ENCODE measurements around the gene CCDC192.

CCDC192 gene

DNA sequence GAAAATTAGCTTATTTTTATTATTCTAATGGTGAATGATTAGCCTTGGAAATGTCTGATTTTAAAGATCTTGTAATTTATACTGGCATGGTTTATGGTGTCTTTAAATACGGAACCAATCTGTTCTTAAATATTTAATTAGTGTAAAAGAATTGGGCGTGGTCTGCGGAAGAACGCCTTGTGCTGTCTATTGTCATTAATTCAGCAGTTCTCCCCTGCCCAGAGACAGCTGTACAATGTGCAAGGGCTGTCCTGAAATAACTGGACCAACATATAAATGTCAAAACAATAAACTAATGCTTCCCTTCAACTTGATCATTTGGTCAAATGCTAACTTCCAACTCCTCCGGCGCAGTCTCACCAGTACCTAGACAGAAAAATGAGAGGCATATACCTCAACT is 124.3 kb downstream of the CCDC192 start:
- Histone ChIP-seq H3K4me2 (no peak overlapping the region), H3K79me2 (ENCODE audit: insufficient read depth, low read depth) (no peaks in the 10 kb centered on the region), H3K36me3 (ENCODE audit: insufficient read depth) (no peaks in the 10 kb centered on the region), H3K27ac (no peak overlapping the region), H3K9ac (no peak overlapping the region), H4K20me1 (ENCODE audit: insufficient read depth) (no peaks in the 10 kb centered on the region), H3K27me3 (ENCODE audit: insufficient read depth, low read depth) (no peaks in the 10 kb centered on the region), H3K4me1 (ENCODE audit: low read depth, poor library complexity, severe bottlenecking) (no peaks in the 10 kb centered on the region), H3K4me3 (IDR thresholded peaks at IDR 0.05; ENCODE audit: insufficient read depth, low read depth, low read length) (no peak overlapping the region), H2AFZ (ENCODE audit: low read depth) (no peak overlapping the region)
- TF ChIP-seq, protein P1, sequence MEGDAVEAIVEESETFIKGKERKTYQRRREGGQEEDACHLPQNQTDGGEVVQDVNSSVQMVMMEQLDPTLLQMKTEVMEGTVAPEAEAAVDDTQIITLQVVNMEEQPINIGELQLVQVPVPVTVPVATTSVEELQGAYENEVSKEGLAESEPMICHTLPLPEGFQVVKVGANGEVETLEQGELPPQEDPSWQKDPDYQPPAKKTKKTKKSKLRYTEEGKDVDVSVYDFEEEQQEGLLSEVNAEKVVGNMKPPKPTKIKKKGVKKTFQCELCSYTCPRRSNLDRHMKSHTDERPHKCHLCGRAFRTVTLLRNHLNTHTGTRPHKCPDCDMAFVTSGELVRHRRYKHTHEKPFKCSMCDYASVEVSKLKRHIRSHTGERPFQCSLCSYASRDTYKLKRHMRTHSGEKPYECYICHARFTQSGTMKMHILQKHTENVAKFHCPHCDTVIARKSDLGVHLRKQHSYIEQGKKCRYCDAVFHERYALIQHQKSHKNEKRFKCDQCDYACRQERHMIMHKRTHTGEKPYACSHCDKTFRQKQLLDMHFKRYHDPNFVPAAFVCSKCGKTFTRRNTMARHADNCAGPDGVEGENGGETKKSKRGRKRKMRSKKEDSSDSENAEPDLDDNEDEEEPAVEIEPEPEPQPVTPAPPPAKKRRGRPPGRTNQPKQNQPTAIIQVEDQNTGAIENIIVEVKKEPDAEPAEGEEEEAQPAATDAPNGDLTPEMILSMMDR (conservative IDR thresholded peaks at IDR 0.05; ENCODE audit: low read depth, low read length): no peak

DNA sequence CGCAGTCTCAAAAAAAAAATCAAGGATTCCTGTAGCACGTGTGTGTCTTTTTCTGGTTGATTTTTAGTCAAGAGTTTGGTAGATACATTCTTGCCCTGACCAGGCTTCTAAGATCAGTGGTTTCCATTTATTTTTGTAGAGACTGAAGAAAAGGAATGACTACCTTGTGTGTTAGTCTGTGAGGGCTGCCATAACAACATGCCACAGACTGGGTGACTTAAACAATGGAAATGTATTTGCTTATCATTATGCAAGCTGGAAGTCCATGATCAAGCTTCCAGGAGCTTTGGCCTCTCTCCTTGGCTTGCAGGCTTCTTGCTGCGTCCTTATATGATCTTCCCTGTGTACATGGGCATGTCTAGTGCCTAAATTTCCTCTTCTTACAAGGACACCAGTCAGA is 127.0 kb downstream of the CCDC192 start:
- Histone ChIP-seq H3K79me2 (ENCODE audit: insufficient read depth, low read depth) (no peaks in the 10 kb centered on the region), H3K9ac (no peak overlapping the region), H3K4me3 (IDR thresholded peaks at IDR 0.05; ENCODE audit: insufficient read depth, low read depth, low read length) (no peak overlapping the region), H3K27ac (no peak overlapping the region), H4K20me1 (ENCODE audit: insufficient read depth) (no peaks in the 10 kb centered on the region), H3K27me3 (ENCODE audit: insufficient read depth, low read depth) (no peaks in the 10 kb centered on the region), H3K4me2 (no peak overlapping the region), H3K4me1 (ENCODE audit: low read depth, poor library complexity, severe bottlenecking) (no peaks in the 10 kb centered on the region), H3K36me3 (ENCODE audit: insufficient read depth) (no peaks in the 10 kb centered on the region), H2AFZ (ENCODE audit: low read depth) (no peak overlapping the region)
- TF ChIP-seq, protein P1 (conservative IDR thresholded peaks at IDR 0.05; ENCODE audit: low read depth, low read length): no peak

DNA sequence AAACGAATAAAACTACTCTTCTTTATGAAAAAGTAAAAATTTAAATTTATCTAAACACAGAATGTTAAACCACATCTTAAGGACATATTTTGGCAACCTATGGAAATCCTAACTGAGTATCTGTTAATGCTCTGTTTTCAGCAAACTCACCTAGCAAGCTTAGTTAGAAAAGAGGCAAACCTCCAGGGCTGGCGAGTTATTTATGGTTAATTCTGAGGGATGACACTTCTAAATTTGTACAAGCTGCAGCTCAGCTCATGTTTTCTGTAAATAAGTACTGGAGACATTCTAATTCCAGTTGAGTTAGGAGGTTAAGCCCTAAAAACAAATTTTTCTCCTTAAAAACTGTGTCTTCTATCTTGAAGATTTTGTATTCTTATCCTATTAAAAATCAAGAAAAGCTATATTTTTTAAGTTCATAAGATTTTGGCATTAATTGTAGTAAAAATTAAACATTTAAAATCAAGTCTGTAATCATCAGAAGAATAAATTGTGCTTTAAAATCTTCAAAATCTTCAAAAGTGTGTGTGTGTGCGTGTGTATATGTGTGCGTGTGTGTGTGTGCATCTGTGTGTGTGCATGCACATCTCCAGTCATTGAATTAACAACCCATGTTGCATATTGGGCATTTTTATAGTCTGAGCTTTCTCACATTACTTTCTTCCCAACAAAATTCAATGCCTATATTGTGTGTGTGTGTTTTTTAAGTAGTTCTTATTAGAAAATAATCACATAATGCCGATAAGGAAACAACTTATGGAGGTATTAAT is 127.8 kb downstream of the CCDC192 start:
- H3K4me1 ChIP-seq (ENCODE audit: low read depth, poor library complexity, severe bottlenecking): no peaks in the 10 kb centered on the region
- H3K36me3 ChIP-seq (ENCODE audit: insufficient read depth): no peaks in the 10 kb centered on the region
- H3K4me2 ChIP-seq: no peak overlapping the region
- H3K27ac ChIP-seq: no peak overlapping the region
- no peaks in the 10 kb centered on the region for H3K27me3 ChIP-seq (ENCODE audit: insufficient read depth, low read depth)
- TF ChIP-seq, protein P1 (conservative IDR thresholded peaks at IDR 0.05; ENCODE audit: low read depth, low read length): no peak
- no peak overlapping the region for H2AFZ ChIP-seq (ENCODE audit: low read depth)
- no peaks in the 10 kb centered on the region for H4K20me1 ChIP-seq (ENCODE audit: insufficient read depth)
- H3K9ac ChIP-seq: no peak overlapping the region
- no peaks in the 10 kb centered on the region for H3K79me2 ChIP-seq (ENCODE audit: insufficient read depth, low read depth)
- no peak overlapping the region for H3K4me3 ChIP-seq (IDR thresholded peaks at IDR 0.05; ENCODE audit: insufficient read depth, low read depth, low read length)

DNA sequence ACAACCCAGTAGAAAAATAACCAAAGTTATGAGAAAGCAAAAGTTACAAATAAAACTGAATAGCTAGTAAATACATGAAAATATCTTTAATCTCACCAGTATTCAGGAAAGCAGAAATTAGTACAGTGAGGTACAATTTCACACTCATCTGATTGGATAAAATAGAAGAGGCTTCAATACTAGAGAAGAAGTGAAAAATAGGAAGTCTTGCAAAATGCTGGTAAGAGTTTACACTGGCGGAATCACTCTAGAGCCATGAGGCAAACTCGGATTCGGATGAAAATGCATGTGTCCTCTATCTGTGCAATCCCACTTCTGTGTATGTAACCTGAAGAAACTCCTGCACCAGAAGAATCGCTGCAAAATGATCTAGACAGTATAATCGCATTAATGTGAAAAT is 128.9 kb downstream of the CCDC192 start:
- no peak overlapping the region for H3K4me3 ChIP-seq (IDR thresholded peaks at IDR 0.05; ENCODE audit: insufficient read depth, low read depth, low read length)
- H3K9ac ChIP-seq: no peak overlapping the region
- no peaks in the 10 kb centered on the region for H3K79me2 ChIP-seq (ENCODE audit: insufficient read depth, low read depth)
- H4K20me1 ChIP-seq (ENCODE audit: insufficient read depth): no peaks in the 10 kb centered on the region
- no peaks in the 10 kb centered on the region for H3K4me1 ChIP-seq (ENCODE audit: low read depth, poor library complexity, severe bottlenecking)
- H3K4me2 ChIP-seq: no peak overlapping the region
- H3K27ac ChIP-seq: no peak overlapping the region
- no peaks in the 10 kb centered on the region for H3K36me3 ChIP-seq (ENCODE audit: insufficient read depth)
- H2AFZ ChIP-seq (ENCODE audit: low read depth): no peak overlapping the region
- TF ChIP-seq, protein P1 (conservative IDR thresholded peaks at IDR 0.05; ENCODE audit: low read depth, low read length): no peak
- H3K27me3 ChIP-seq (ENCODE audit: insufficient read depth, low read depth): no peaks in the 10 kb centered on the region

Data from KMS-11 (cell line).